HG02943 (cell line): Measurements from ENCODE around the gene MOCOS.
"Not testable (repeated sequence)": the region's sequence is repeated elsewhere in the genome, so short reads cannot be mapped to it uniquely, and the experiment has no call there.

Source experiments
- ATAC-seq: cut with Tn5 transposase; IDR thresholded peaks from one replicate; pipeline ENCODE4 v1.9.1; 2021; ENCODE audit warnings: mild to moderate bottlenecking, low read depth, moderate library complexity; ENCODE audit not compliant: unreplicated experiment

MOCOS gene

GRCh38 chr18:36187193-36187825, at the start of gene MOCOS:
Gene MOCOS, plus strand, starts transcription at chr18:36187497. Its CDS starts 43 bp downstream, at chr18:36187540.
- peak; percentile 64 for ATAC-seq

- no peak for ATAC-seq
Observed at GRCh38 chr18:36139245-36139644, 48.1 kb upstream of the MOCOS start.

GRCh38 chr18:36141576-36141975, 45.7 kb upstream of the MOCOS start:
- no peak for ATAC-seq

- no peak for ATAC-seq
Observed at GRCh38 chr18:36142751-36143150, 44.5 kb upstream of the MOCOS start.

- ATAC-seq: no peak
Observed at GRCh38 chr18:36143391-36143790, 43.9 kb upstream of the MOCOS start.

GRCh38 chr18:36149514-36150289, 37.6 kb upstream of the MOCOS start:
- ATAC-seq: peak; percentile 90

- ATAC-seq: no peak
Observed at GRCh38 chr18:36152781-36153180, 34.5 kb upstream of the MOCOS start.

GRCh38 chr18:36153203-36153602, 34.1 kb upstream of the MOCOS start:
- no peak for ATAC-seq

- no peak for ATAC-seq
Observed at GRCh38 chr18:36153771-36154170, 33.5 kb upstream of the MOCOS start.

GRCh38 chr18:36155851-36156757, 31.2 kb upstream of the MOCOS start:
- no peak for ATAC-seq

- no peak for ATAC-seq
Observed at GRCh38 chr18:36157441-36157840, 29.9 kb upstream of the MOCOS start.

GRCh38 chr18:36158266-36158867, 28.9 kb upstream of the MOCOS start:
- no peak for ATAC-seq

GRCh38 chr18:36160959-36161371, 26.3 kb upstream of the MOCOS start:
- no peak for ATAC-seq

- ATAC-seq: no peak
Observed at GRCh38 chr18:36162981-36163380, 24.3 kb upstream of the MOCOS start.

- no peak for ATAC-seq
Observed at GRCh38 chr18:36167692-36168218, 19.5 kb upstream of the MOCOS start.

GRCh38 chr18:36168296-36168695, 19.0 kb upstream of the MOCOS start:
- ATAC-seq: not testable (repeated sequence)

GRCh38 chr18:36169938-36170337, 17.4 kb upstream of the MOCOS start:
- no peak for ATAC-seq

GRCh38 chr18:36175481-36175880, 11.8 kb upstream of the MOCOS start:
- ATAC-seq: no peak

GRCh38 chr18:36176177-36176584, 11.1 kb upstream of the MOCOS start:
- no peak for ATAC-seq

- no peak for ATAC-seq
Observed at GRCh38 chr18:36176711-36177110, 10.6 kb upstream of the MOCOS start.
